Mesenchymal stem cell (in vitro differentiated cells and primary cell): ENCODE results near the gene HRC.
A peak's percentile ranks its signal among the peaks of the same experiment; 100 is the strongest.

Experiments used
- DNase-seq: peaks from one replicate; pipeline ENCODE4 v3.0.0-alpha.2; 2013
- H2AFZ ChIP-seq: one replicate; pipeline ENCODE4 v1.6.1; 2013; ENCODE audit warnings: low read depth, mild to moderate bottlenecking, control low read depth, inconsistent platforms, low read length, moderate library complexity
- H2AK5ac ChIP-seq: 2 replicates; pipeline ENCODE4 v1.6.1; 2013; ENCODE audit warnings: low read length, moderate library complexity, mild to moderate bottlenecking, inconsistent platforms; ENCODE audit not compliant: severe bottlenecking
- H2BK120ac ChIP-seq: one replicate; pipeline ENCODE4 v1.6.1; 2013; ENCODE audit warnings: low read depth, mild to moderate bottlenecking, inconsistent platforms, low read length, moderate library complexity
- H2BK12ac ChIP-seq, 2 experiments: one replicate each; pipeline ENCODE4 v1.6.1; 2013; ENCODE audit warnings: inconsistent platforms in 2 of 2, low read length in 2 of 2, mild to moderate bottlenecking in 2 of 2, moderate library complexity in 2 of 2, control low read depth in 1 of 2
- H2BK15ac ChIP-seq: one replicate; pipeline ENCODE4 v1.6.1; 2013; ENCODE audit warnings: mild to moderate bottlenecking, low read depth, inconsistent platforms; ENCODE audit not compliant: poor library complexity, severe bottlenecking
- H2BK5ac ChIP-seq: 2 replicates; pipeline ENCODE4 v1.6.1; 2013; ENCODE audit warnings: low read depth, mild to moderate bottlenecking, low read length, control low read depth, inconsistent platforms; ENCODE audit not compliant: poor library complexity, severe bottlenecking
- H3K14ac ChIP-seq, 2 experiments: one replicate each; pipeline ENCODE4 v1.6.1; 2013; ENCODE audit warnings: inconsistent platforms in 2 of 2, low read length in 2 of 2, control low read depth in 1 of 2, mild to moderate bottlenecking in 1 of 2, moderate library complexity in 1 of 2
- H3K18ac ChIP-seq, 2 experiments: one replicate each; pipeline ENCODE4 v1.6.1; 2013; ENCODE audit warnings: inconsistent platforms in 2 of 2, low read length in 2 of 2, control low read depth in 1 of 2, low read depth in 1 of 2, mild to moderate bottlenecking in 1 of 2
- H3K23ac ChIP-seq, 2 experiments: one replicate each; pipeline ENCODE4 v1.6.1; 2013; ENCODE audit warnings: inconsistent platforms in 2 of 2, low read length in 2 of 2, mild to moderate bottlenecking in 2 of 2, moderate library complexity in 2 of 2, control low read depth in 1 of 2
- H3K27ac ChIP-seq: 2 replicates; pipeline ENCODE4 v1.5.1; 2013; ENCODE audit warnings: mild to moderate bottlenecking, moderate library complexity, low read length, control low read depth, inconsistent platforms; ENCODE audit not compliant: poor library complexity, severe bottlenecking
- H3K27me3 ChIP-seq, 2 experiments: 2 replicates each; pipeline versions ENCODE4 v1.6.1 to v1.7.0; 2013; ENCODE audit warnings: low read length in 2 of 2, mild to moderate bottlenecking in 2 of 2, moderate library complexity in 2 of 2, control low read depth in 1 of 2, inconsistent platforms in 1 of 2; ENCODE audit not compliant: control insufficient read depth in 1 of 2, insufficient read depth in 1 of 2
- H3K36me3 ChIP-seq, 2 experiments: 2 replicates each; pipeline versions ENCODE4 v1.6.1 to v1.7.0; 2013; ENCODE audit warnings: low read length in 2 of 2, control low read depth in 1 of 2, inconsistent platforms in 1 of 2, low read depth in 1 of 2, mild to moderate bottlenecking in 1 of 2; ENCODE audit not compliant: insufficient read depth in 2 of 2, control insufficient read depth in 1 of 2
- H3K4ac ChIP-seq, 2 experiments: one replicate each; pipeline ENCODE4 v1.6.1; 2013; ENCODE audit warnings: inconsistent platforms in 2 of 2, low read length in 2 of 2, mild to moderate bottlenecking in 2 of 2, moderate library complexity in 2 of 2, control low read depth in 1 of 2, low read depth in 1 of 2
- H3K4me1 ChIP-seq: 2 replicates; pipeline ENCODE4 v1.6.1; 2013; ENCODE audit warnings: low read depth, low read length, control low read depth; ENCODE audit not compliant: control insufficient read depth, insufficient read depth
- H3K4me2 ChIP-seq: 2 replicates; pipeline ENCODE4 v1.6.1; 2013; ENCODE audit warnings: low read length, mild to moderate bottlenecking, inconsistent platforms; ENCODE audit not compliant: poor library complexity, severe bottlenecking
- H3K4me3 ChIP-seq, 2 experiments: 2 replicates each; pipeline versions ENCODE4 v1.5.1 to v1.7.0; 2013; ENCODE audit warnings: low read length in 2 of 2, mild to moderate bottlenecking in 2 of 2, control low read depth in 1 of 2, low read depth in 1 of 2; ENCODE audit not compliant: insufficient read depth in 1 of 2
- H3K79me1 ChIP-seq: replicated peaks from 2 replicates; pipeline ENCODE4 v1.6.1; 2013; ENCODE audit warnings: mild to moderate bottlenecking, control low read depth, low read length, inconsistent platforms; ENCODE audit not compliant: poor library complexity, severe bottlenecking
- H3K9ac ChIP-seq: 2 replicates; pipeline ENCODE4 v1.7.0; 2013; ENCODE audit warnings: mild to moderate bottlenecking, low read length, moderate library complexity
- H3K9me3 ChIP-seq: 2 replicates; pipeline ENCODE4 v1.7.0; 2013; ENCODE audit warnings: mild to moderate bottlenecking, low read length; ENCODE audit not compliant: control insufficient read depth
- H4K8ac ChIP-seq: one replicate; pipeline ENCODE4 v1.6.1; 2013; ENCODE audit warnings: inconsistent platforms, mild to moderate bottlenecking, low read length, moderate library complexity
- H4K91ac ChIP-seq: one replicate; pipeline ENCODE4 v1.6.1; 2013; ENCODE audit warnings: mild to moderate bottlenecking, low read length, inconsistent platforms
- WGBS: methylation state at CpG from one replicate; pipeline ENCODE4 v1.1.7; 2013; ENCODE audit warnings: mixed read lengths; 5-methylcytosine and 5-hydroxymethylcytosine counted together

HRC gene

GRCh38 chr19:49136771-49137171 is 18.4 kb downstream of the HRC start:
- Histone ChIP-seq H4K8ac (no peak overlapping the region), H3K9me3 (no peaks in the 10 kb centered on the region), H3K27me3 (peaks cover 0 to 24% of the 10 kb centered on the region in 2 experiments), H3K4me2 (no peak overlapping the region), H2AK5ac (no peak overlapping the region), H2BK120ac (no peak overlapping the region), H3K14ac (no peak overlapping the region), H2BK12ac (no peak overlapping the region), H3K36me3 (peaks cover 0 to 3% of the 10 kb centered on the region in 2 experiments), H3K4ac (no peak overlapping the region), H3K9ac (no peak overlapping the region), H4K91ac (no peak overlapping the region), H3K23ac (no peak overlapping the region), H3K79me1 (no peaks in the 10 kb centered on the region), H2BK15ac (no peak overlapping the region), H3K4me1 (peaks cover 7% of the 10 kb centered on the region), H3K27ac (no peak overlapping the region), H3K4me3 (no peak overlapping the region), H2BK5ac (no peak overlapping the region), H3K18ac (no peak overlapping the region), H2AFZ (no peak overlapping the region)
- DNase-seq, result peak; percentile 24
- WGBS, result 74% methylated on average over 10 of the region's 10 CpGs

GRCh38 chr19:49135686-49136085 is 19.5 kb downstream of the HRC start:
- Histone ChIP-seq H3K27ac (no peak overlapping the region), H2BK120ac (no peak overlapping the region), H3K79me1 (no peaks in the 10 kb centered on the region), H3K27me3 (peaks cover 0 to 24% of the 10 kb centered on the region in 2 experiments), H3K18ac (no peak overlapping the region), H3K23ac (peak overlapping the region in 1 of 2 experiments; percentile 59), H3K4me2 (no peak overlapping the region), H3K4me3 (no peak overlapping the region), H3K4me1 (peaks cover 7% of the 10 kb centered on the region), H2BK15ac (no peak overlapping the region), H4K91ac (no peak overlapping the region), H3K4ac (no peak overlapping the region), H3K9ac (no peak overlapping the region), H3K36me3 (peaks cover 0 to 3% of the 10 kb centered on the region in 2 experiments), H2AFZ (no peak overlapping the region), H2AK5ac (no peak overlapping the region), H2BK5ac (no peak overlapping the region), H3K9me3 (no peaks in the 10 kb centered on the region), H3K14ac (no peak overlapping the region), H4K8ac (no peak overlapping the region), H2BK12ac (no peak overlapping the region)
- WGBS, result 92% methylated on average over 3 of the region's 5 CpGs
- no peak for DNase-seq

- Histone ChIP-seq H2BK15ac (no peak overlapping the region), H2BK5ac (no peak overlapping the region), H3K27ac (no peak overlapping the region), H2BK12ac (no peak overlapping the region), H3K36me3 (peaks cover 0 to 8% of the 10 kb centered on the region in 2 experiments), H3K4me2 (no peak overlapping the region), H2BK120ac (no peak overlapping the region), H3K79me1 (peaks cover under 1% of the 10 kb centered on the region), H3K4ac (no peak overlapping the region), H3K23ac (no peak overlapping the region), H3K18ac (no peak overlapping the region), H4K91ac (no peak overlapping the region), H3K4me1 (peaks cover 7% of the 10 kb centered on the region), H4K8ac (no peak overlapping the region), H2AFZ (no peak overlapping the region), H3K9me3 (no peaks in the 10 kb centered on the region), H2AK5ac (no peak overlapping the region), H3K4me3 (no peak overlapping the region), H3K14ac (no peak overlapping the region), H3K27me3 (peaks cover 0 to 30% of the 10 kb centered on the region in 2 experiments), H3K9ac (no peak overlapping the region)
- WGBS, result 75% methylated on average over 42 of the region's 42 CpGs
- peak; percentile 54 for DNase-seq
Observed at GRCh38 chr19:49133621-49134454, 21.4 kb downstream of the HRC start.

- no peak overlapping the region for H3K23ac ChIP-seq
- H3K27me3 ChIP-seq, result peaks cover 0 to 30% of the 10 kb centered on the region in 2 experiments
- H3K9me3 ChIP-seq, result no peaks in the 10 kb centered on the region
- no peak overlapping the region for H3K14ac ChIP-seq
- no peak overlapping the region for H4K8ac ChIP-seq
- peaks cover 2% of the 10 kb centered on the region for H3K79me1 ChIP-seq
- no peak overlapping the region for H3K27ac ChIP-seq
- no peak overlapping the region for H3K9ac ChIP-seq
- no peak overlapping the region for H3K4ac ChIP-seq
- WGBS, result 31% methylated on average over 43 of the region's 49 CpGs
- no peak overlapping the region for H3K4me2 ChIP-seq
- H2BK15ac ChIP-seq, result no peak overlapping the region
- no peak overlapping the region for H2BK120ac ChIP-seq
- no peak for DNase-seq
- H3K18ac ChIP-seq, result no peak overlapping the region
- no peak overlapping the region for H2BK12ac ChIP-seq
- no peak overlapping the region for H4K91ac ChIP-seq
- no peak overlapping the region for H2AFZ ChIP-seq
- peaks cover 9% of the 10 kb centered on the region for H3K4me1 ChIP-seq
- H2AK5ac ChIP-seq, result no peak overlapping the region
- no peak overlapping the region for H3K4me3 ChIP-seq
- H3K36me3 ChIP-seq, result peaks cover 0 to 8% of the 10 kb centered on the region in 2 experiments
- H2BK5ac ChIP-seq, result no peak overlapping the region
Observed at GRCh38 chr19:49132974-49133609, 22.1 kb downstream of the HRC start.
